Panc1 (cell line): ENCODE data around the gene TSSC4.

Source experiments
- POLR2AphosphoS5 ChIP-seq: IDR thresholded peaks from 2 replicates; pipeline ENCODE4 v1.6.1; 2012; ENCODE audit warnings: mild to moderate bottlenecking, low read depth, low read length, moderate library complexity
- TCF7L2 ChIP-seq: IDR thresholded peaks from 2 replicates; pipeline ENCODE4 v1.6.1; 2011; ENCODE audit warnings: mild to moderate bottlenecking, low read depth, low read length, inconsistent platforms
- TF ChIP-seq, protein P1 (sequence below): fragments of 450-650 bp; IDR thresholded peaks from 2 replicates; pipeline ENCODE4 v1.5.1; 2017; ENCODE audit warnings: mild to moderate bottlenecking
- TF ChIP-seq, protein P2 (sequence below), 2 experiments: IDR thresholded peaks; 2 replicates each; pipeline ENCODE4 v1.6.1; 2011 to 2012; ENCODE audit warnings: low read depth in 2 of 2, control low read depth in 1 of 2, low read length in 1 of 2, mild to moderate bottlenecking in 1 of 2, moderate library complexity in 1 of 2; ENCODE audit not compliant: insufficient read depth in 1 of 2

- TF ChIP-seq, protein P1, sequence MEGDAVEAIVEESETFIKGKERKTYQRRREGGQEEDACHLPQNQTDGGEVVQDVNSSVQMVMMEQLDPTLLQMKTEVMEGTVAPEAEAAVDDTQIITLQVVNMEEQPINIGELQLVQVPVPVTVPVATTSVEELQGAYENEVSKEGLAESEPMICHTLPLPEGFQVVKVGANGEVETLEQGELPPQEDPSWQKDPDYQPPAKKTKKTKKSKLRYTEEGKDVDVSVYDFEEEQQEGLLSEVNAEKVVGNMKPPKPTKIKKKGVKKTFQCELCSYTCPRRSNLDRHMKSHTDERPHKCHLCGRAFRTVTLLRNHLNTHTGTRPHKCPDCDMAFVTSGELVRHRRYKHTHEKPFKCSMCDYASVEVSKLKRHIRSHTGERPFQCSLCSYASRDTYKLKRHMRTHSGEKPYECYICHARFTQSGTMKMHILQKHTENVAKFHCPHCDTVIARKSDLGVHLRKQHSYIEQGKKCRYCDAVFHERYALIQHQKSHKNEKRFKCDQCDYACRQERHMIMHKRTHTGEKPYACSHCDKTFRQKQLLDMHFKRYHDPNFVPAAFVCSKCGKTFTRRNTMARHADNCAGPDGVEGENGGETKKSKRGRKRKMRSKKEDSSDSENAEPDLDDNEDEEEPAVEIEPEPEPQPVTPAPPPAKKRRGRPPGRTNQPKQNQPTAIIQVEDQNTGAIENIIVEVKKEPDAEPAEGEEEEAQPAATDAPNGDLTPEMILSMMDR, result peak; percentile 97
- TF ChIP-seq POLR2AphosphoS5, result no peak
- TF ChIP-seq, protein P2, sequence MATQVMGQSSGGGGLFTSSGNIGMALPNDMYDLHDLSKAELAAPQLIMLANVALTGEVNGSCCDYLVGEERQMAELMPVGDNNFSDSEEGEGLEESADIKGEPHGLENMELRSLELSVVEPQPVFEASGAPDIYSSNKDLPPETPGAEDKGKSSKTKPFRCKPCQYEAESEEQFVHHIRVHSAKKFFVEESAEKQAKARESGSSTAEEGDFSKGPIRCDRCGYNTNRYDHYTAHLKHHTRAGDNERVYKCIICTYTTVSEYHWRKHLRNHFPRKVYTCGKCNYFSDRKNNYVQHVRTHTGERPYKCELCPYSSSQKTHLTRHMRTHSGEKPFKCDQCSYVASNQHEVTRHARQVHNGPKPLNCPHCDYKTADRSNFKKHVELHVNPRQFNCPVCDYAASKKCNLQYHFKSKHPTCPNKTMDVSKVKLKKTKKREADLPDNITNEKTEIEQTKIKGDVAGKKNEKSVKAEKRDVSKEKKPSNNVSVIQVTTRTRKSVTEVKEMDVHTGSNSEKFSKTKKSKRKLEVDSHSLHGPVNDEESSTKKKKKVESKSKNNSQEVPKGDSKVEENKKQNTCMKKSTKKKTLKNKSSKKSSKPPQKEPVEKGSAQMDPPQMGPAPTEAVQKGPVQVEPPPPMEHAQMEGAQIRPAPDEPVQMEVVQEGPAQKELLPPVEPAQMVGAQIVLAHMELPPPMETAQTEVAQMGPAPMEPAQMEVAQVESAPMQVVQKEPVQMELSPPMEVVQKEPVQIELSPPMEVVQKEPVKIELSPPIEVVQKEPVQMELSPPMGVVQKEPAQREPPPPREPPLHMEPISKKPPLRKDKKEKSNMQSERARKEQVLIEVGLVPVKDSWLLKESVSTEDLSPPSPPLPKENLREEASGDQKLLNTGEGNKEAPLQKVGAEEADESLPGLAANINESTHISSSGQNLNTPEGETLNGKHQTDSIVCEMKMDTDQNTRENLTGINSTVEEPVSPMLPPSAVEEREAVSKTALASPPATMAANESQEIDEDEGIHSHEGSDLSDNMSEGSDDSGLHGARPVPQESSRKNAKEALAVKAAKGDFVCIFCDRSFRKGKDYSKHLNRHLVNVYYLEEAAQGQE (IDR thresholded peaks at IDR 0.05; ENCODE audit: insufficient read depth in 1 of 2, low read depth in 2 of 2, low read length in 1 of 2), result 0 out of 4 replicates have a peak, but pooled peaks of 1 of the 2 experiments have one; percentile 12
- TF ChIP-seq TCF7L2, result peak; percentile 42; the same call in 1 of the 2 replicates
Measured at GRCh38 chr11:2419638-2420501, 19.3 kb downstream of the TSSC4 start.
